Uterus (tissue), 4 donors: ENCODE data around the gene EXOC3L2. TPM values are rescaled to one million over a fixed set of nuclear protein-coding genes. Genes with fewer than 3 reads are reported as not detected.

Experiments
- DNase-seq, 2 donors: peaks; one replicate each; pipeline ENCODE4 v3.0.0-alpha.2; 2019 to 2020
- H3K27ac ChIP-seq, 2 donors: fragments of 200-600 bp; sonication (generic); 1 replicate in 1 of 2; 2 replicates in 1 of 2; pipeline ENCODE4 v1.5.1; 2016 to 2018
- H3K27me3 ChIP-seq, 2 donors: fragments of 200-600 bp; sonication (generic); one replicate each; pipeline ENCODE4 v1.5.1; 2018 to 2019; ENCODE audit warnings: control low read depth in 1 of 2
- H3K36me3 ChIP-seq, 2 donors: fragments of 200-600 bp; sonication (generic); one replicate each; pipeline ENCODE4 v1.5.1; 2019; ENCODE audit warnings: control low read depth in 1 of 2
- H3K4me1 ChIP-seq, 2 donors: fragments of 200-600 bp; sonication (generic); one replicate each; pipeline ENCODE4 v1.5.1; 2018 to 2019; ENCODE audit warnings: control low read depth in 1 of 2
- H3K4me3 ChIP-seq, 2 donors: fragments of 200-600 bp; sonication (generic); 1 replicate in 1 of 2; 2 replicates in 1 of 2; pipeline ENCODE4 v1.5.1; 2018 to 2019; ENCODE audit warnings: mild to moderate bottlenecking in 1 of 2
- H3K9me3 ChIP-seq, 2 donors: fragments of 200-600 bp; sonication (generic); one replicate each; pipeline ENCODE4 v1.5.1; 2019; ENCODE audit warnings: control low read depth in 1 of 2
- CTCF ChIP-seq, 4 experiments: fragments of 200-600 bp in 2 of 4; fragments of 450-650 bp in 2 of 4; sonication (generic) in 2 of 4; IDR thresholded peaks; one replicate each; pipeline ENCODE4 v1.5.1; 2016 to 2019; ENCODE audit warnings: antibody characterized with exemption in 4 of 4, mild to moderate bottlenecking in 2 of 4, moderate library complexity in 1 of 4
- POLR2A ChIP-seq, 2 donors: fragments of 450-650 bp; IDR thresholded peaks; one replicate each; pipeline ENCODE4 v1.6.1; 2016; ENCODE audit warnings: antibody characterized with exemption in 2 of 2, mild to moderate bottlenecking in 1 of 2, moderate library complexity in 1 of 2
- intact Hi-C: fragments of 100-400 bp; cut with DNase I; formaldehyde crosslinking; loops from one replicate; pipeline ENCODE4 v1.15.1; 2023; ENCODE audit warnings: low total_unique reads
- total RNA-seq, 4 donors: library from RNA; depleted of rRNA in 3 of 4; stranded (reverse); fragments of >200 nt in 3 of 4; gene quantifications; one replicate each; pipeline versions ENCODE4 v1.1.0 to v1.2.4, GENCODE V29; 2014 to 2023
- donor health status: DM: yes; HTN: yes; CAD: no.

The EXOC3L2 gene
- total RNA-seq, 4 donors from 2014 or later = 2.4 to 7.2 (median 6.4) TPM

- no peak for DNase-seq
- no peaks in the 10 kb centered on the region for H3K4me1 ChIP-seq
- intact Hi-C loops = no loop called here
- no peak overlapping the region for H3K4me3 ChIP-seq
- no peaks in the 10 kb centered on the region for H3K36me3 ChIP-seq
- no peak overlapping the region for H3K27ac ChIP-seq
- TF ChIP-seq POLR2A (IDR thresholded peaks at IDR 0.05) (no peak), CTCF (IDR thresholded peaks at IDR 0.05) (no peak)
- no peaks in the 10 kb centered on the region for H3K27me3 ChIP-seq
- H3K9me3 ChIP-seq = no peaks in the 10 kb centered on the region
Measured at GRCh38 chr19:45162608-45163143, 82.5 kb downstream of the EXOC3L2 start.

Other genes starting within 250 kb of the EXOC3L2 start
- gene RELB, start 243.9 kb downstream of the EXOC3L2 start, total RNA-seq = 10 to 100 TPM in 2 of 4 donors, 1 to 10 TPM in 2; 1.0 to 52.4 (median 13.9) TPM
- 100 to 1,000 TPM in 1 of 4 donors, 10 to 100 TPM in 3; 36.6 to 107 (median 73.9) TPM for gene CLASRP, start 206.4 kb downstream of the EXOC3L2 start, total RNA-seq
- gene ZNF296, start 168.9 kb downstream of the EXOC3L2 start, total RNA-seq = under 1 TPM in 1 of 4 donors, not detected in 3; 0.27 TPM
- gene GEMIN7, start 166.1 kb downstream of the EXOC3L2 start, total RNA-seq = 10 to 100 TPM in 3 of 4 donors, 1 to 10 TPM in 1; 3.5 to 18.4 (median 13.7) TPM
- 10 to 100 TPM in 3 of 4 donors, 1 to 10 TPM in 1; 6.7 to 43.8 (median 24.4) TPM for gene PPP1R37, start 152.2 kb downstream of the EXOC3L2 start, total RNA-seq
- gene NKPD1, start 84.4 kb downstream of the EXOC3L2 start, total RNA-seq = under 1 TPM in 1 of 4 donors, not detected in 3; 0.21 TPM
- gene TRAPPC6A, start 67.2 kb downstream of the EXOC3L2 start, total RNA-seq = 10 to 100 TPM in 3 of 4 donors, 1 to 10 TPM in 1; 4.1 to 25.9 (median 16.5) TPM
- 10 to 100 TPM in 2 of 4 donors, 1 to 10 TPM in 1, not detected in 1; 4.6 to 16.2 (median 10.2) TPM for gene BLOC1S3, start 66.6 kb downstream of the EXOC3L2 start, total RNA-seq
- gene MARK4, start 5.9 kb upstream of the EXOC3L2 start, total RNA-seq = 10 to 100 TPM; 13.5 to 51.5 (median 15.5) TPM
- gene CKM, start 77.5 kb upstream of the EXOC3L2 start, total RNA-seq = 1 to 10 TPM in 2 of 4 donors, not detected in 2; 1.1 to 2.5 TPM
- gene KLC3, start 95.3 kb upstream of the EXOC3L2 start, total RNA-seq = under 1 TPM in 1 of 4 donors, not detected in 3; 0.55 TPM
- 10 to 100 TPM in 2 of 4 donors, 1 to 10 TPM in 2; 1.8 to 16.6 (median 10.5) TPM for gene ERCC2, start 125.2 kb upstream of the EXOC3L2 start, total RNA-seq
- 10 to 100 TPM in 1 of 4 donors, 1 to 10 TPM in 2, under 1 TPM in 1; 0.51 to 30.2 (median 3.0) TPM for gene PPP1R13L, start 159.7 kb upstream of the EXOC3L2 start, total RNA-seq
- 10 to 100 TPM in 1 of 4 donors, 1 to 10 TPM in 2, under 1 TPM in 1; 0.26 to 11.3 (median 3.5) TPM for gene POLR1G, start 161.2 kb upstream of the EXOC3L2 start, total RNA-seq
- gene ERCC1, start 178.5 kb upstream of the EXOC3L2 start, total RNA-seq = 100 to 1,000 TPM in 1 of 4 donors, 10 to 100 TPM in 3; 37.9 to 130 (median 68.0) TPM
- gene FOSB, start 222.6 kb upstream of the EXOC3L2 start, total RNA-seq = 10 to 100 TPM in 2 of 4 donors, 1 to 10 TPM in 1, not detected in 1; 8.1 to 52.1 (median 28.6) TPM